Chondrocyte (in vitro differentiated cells): Measurements from ENCODE around the gene RRAS. TPM values are rescaled to one million over a fixed set of nuclear protein-coding genes. Genes with fewer than 3 reads are reported as not detected.

ENCODE experiments used
- DNase-seq: peaks from one replicate; pipeline ENCODE4 v3.0.0; 2021; ENCODE audit warnings: mixed read lengths, low spot score
- H3K27ac Mint-ChIP-seq: one replicate; pipeline ENCODE4 v1.8.0; 2021; ENCODE audit warnings: mild to moderate bottlenecking, moderate library complexity, mixed read lengths; ENCODE audit not compliant: unreplicated experiment
- H3K27me3 Mint-ChIP-seq: 2 replicates; pipeline ENCODE4 v1.8.0; 2021; ENCODE audit warnings: low read depth, mixed read lengths
- H3K36me3 Mint-ChIP-seq: 2 replicates; pipeline ENCODE4 v1.8.0; 2021; ENCODE audit warnings: low read depth, mixed read lengths
- H3K4me1 Mint-ChIP-seq: 2 replicates; pipeline ENCODE4 v1.8.0; 2021; ENCODE audit warnings: low read depth, mild to moderate bottlenecking, mixed read lengths
- H3K4me3 Mint-ChIP-seq: one replicate; pipeline ENCODE4 v1.8.0; 2021; ENCODE audit warnings: mild to moderate bottlenecking, moderate library complexity, mixed read lengths; ENCODE audit not compliant: unreplicated experiment
- H3K9me3 Mint-ChIP-seq: 2 replicates; pipeline ENCODE4 v1.8.0; 2021; ENCODE audit warnings: low read depth, mixed read lengths
- CTCF ChIP-seq: fragments of 200-600 bp; sonication (generic); IDR thresholded peaks from 2 replicates; pipeline ENCODE4 v1.5.0; 2021; ENCODE audit warnings: antibody characterized with exemption, mild to moderate bottlenecking, moderate library complexity
- total RNA-seq: library from RNA; stranded (reverse); gene quantifications from 3 replicates; pipeline ENCODE4 v1.2.1, GENCODE V29; 2021

Gene RRAS
- total RNA-seq, 1 donor from 2014 or later = 113 TPM

GRCh38 chr19:49656456-49657109, 16.6 kb upstream of the RRAS start:
- no peak for DNase-seq
- Mint-ChIP-seq H3K4me3 (no peak overlapping the region), H3K36me3 (peaks cover 18% of the 10 kb centered on the region), H3K4me1 (no peaks in the 10 kb centered on the region), H3K9me3 (no peaks in the 10 kb centered on the region), H3K27ac (no peak overlapping the region), H3K27me3 (no peaks in the 10 kb centered on the region)
- TF ChIP-seq CTCF = no peak

- no peak for TF ChIP-seq CTCF
- Mint-ChIP-seq H3K4me3 (no peak overlapping the region), H3K27ac (no peak overlapping the region), H3K27me3 (no peaks in the 10 kb centered on the region), H3K4me1 (no peaks in the 10 kb centered on the region), H3K9me3 (no peaks in the 10 kb centered on the region), H3K36me3 (peaks cover 20% of the 10 kb centered on the region)
- DNase-seq = no peak
These were observed 15.9 kb upstream of the RRAS start for GRCh38 chr19:49655570-49656455.

- Mint-ChIP-seq H3K4me1 (no peaks in the 10 kb centered on the region), H3K27ac (no peak overlapping the region), H3K4me3 (no peak overlapping the region), H3K36me3 (peaks cover 21% of the 10 kb centered on the region), H3K27me3 (no peaks in the 10 kb centered on the region), H3K9me3 (no peaks in the 10 kb centered on the region)
- DNase-seq = no peak
- no peak for TF ChIP-seq CTCF
These were observed 14.6 kb upstream of the RRAS start for GRCh38 chr19:49654581-49654980.

DNA sequence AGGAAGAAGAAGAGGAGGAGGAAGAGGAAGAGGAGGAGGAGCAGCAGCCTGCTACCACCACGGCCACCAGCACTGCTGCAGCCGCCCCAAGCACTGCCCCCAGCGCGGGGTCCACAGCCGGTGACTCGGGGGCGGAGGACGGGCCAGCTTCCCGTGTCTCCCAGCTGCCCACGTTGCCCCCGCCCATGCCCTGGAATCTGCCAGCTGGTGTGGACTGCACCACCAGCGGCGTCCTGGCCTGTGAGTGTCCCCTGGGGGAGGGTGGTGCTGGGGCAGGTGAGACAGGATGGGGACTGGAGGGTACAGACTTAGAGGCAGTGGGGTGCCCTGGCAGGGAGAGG, 13.5 kb upstream of the RRAS start:
- H3K36me3 Mint-ChIP-seq = peaks cover 20% of the 10 kb centered on the region
- H3K27ac Mint-ChIP-seq = no peak overlapping the region
- H3K27me3 Mint-ChIP-seq = no peaks in the 10 kb centered on the region
- H3K4me3 Mint-ChIP-seq = no peak overlapping the region
- DNase-seq = no peak
- H3K9me3 Mint-ChIP-seq = no peaks in the 10 kb centered on the region
- TF ChIP-seq CTCF = no peak
- H3K4me1 Mint-ChIP-seq = no peaks in the 10 kb centered on the region

GRCh38 chr19:49652551-49653465, 12.9 kb upstream of the RRAS start:
- H3K27me3 Mint-ChIP-seq = no peaks in the 10 kb centered on the region
- H3K36me3 Mint-ChIP-seq = peaks cover 20% of the 10 kb centered on the region
- no peak for TF ChIP-seq CTCF
- no peak overlapping the region for H3K4me3 Mint-ChIP-seq
- no peaks in the 10 kb centered on the region for H3K4me1 Mint-ChIP-seq
- no peak overlapping the region for H3K27ac Mint-ChIP-seq
- DNase-seq = no peak
- H3K9me3 Mint-ChIP-seq = no peaks in the 10 kb centered on the region
